Stomach smooth muscle (tissue), 2 donors: ENCODE data around the gene MEGF6.

Source experiments
- H3K27ac ChIP-seq: one replicate; pipeline ENCODE4 v1.7.0; 2013; ENCODE audit warnings: mild to moderate bottlenecking, low read length, inconsistent platforms
- H3K27me3 ChIP-seq, 2 donors: one replicate each; pipeline ENCODE4 v1.7.0; 2013; ENCODE audit warnings: low read length in 2 of 2; ENCODE audit not compliant: insufficient read depth in 2 of 2, control insufficient read depth in 1 of 2
- H3K36me3 ChIP-seq, 2 donors: one replicate each; pipeline ENCODE4 v1.7.0; 2013; ENCODE audit warnings: low read length in 2 of 2; ENCODE audit not compliant: control insufficient read depth in 2 of 2, insufficient read depth in 2 of 2
- H3K4me1 ChIP-seq: one replicate; pipeline ENCODE4 v1.7.0; 2013; ENCODE audit warnings: low read length; ENCODE audit not compliant: control insufficient read depth, insufficient read depth
- H3K4me3 ChIP-seq, 2 donors: one replicate each; pipeline ENCODE4 v1.7.0; 2013; ENCODE audit warnings: low read length in 2 of 2
- H3K9ac ChIP-seq, 2 donors: one replicate each; pipeline ENCODE4 v1.7.0; 2013; ENCODE audit warnings: low read length in 2 of 2, mild to moderate bottlenecking in 1 of 2
- H3K9me3 ChIP-seq, 2 donors: one replicate each; pipeline ENCODE4 v1.7.0; 2013; ENCODE audit warnings: low read length in 2 of 2; ENCODE audit not compliant: control insufficient read depth in 2 of 2
- donor health status: healthy.
- donor health status: Pancreatic carcinoma.

The MEGF6 gene

GRCh38 chr1:3642919-3643675, 31.8 kb upstream of the MEGF6 start:
- H3K9ac ChIP-seq, result no peak overlapping the region
- H3K36me3 ChIP-seq, result peaks cover 21 to 29% of the 10 kb centered on the region in 2 donors
- no peaks in the 10 kb centered on the region for H3K9me3 ChIP-seq
- H3K27ac ChIP-seq, result no peak overlapping the region
- no peak overlapping the region for H3K4me3 ChIP-seq
- H3K4me1 ChIP-seq, result no peaks in the 10 kb centered on the region
- no peaks in the 10 kb centered on the region for H3K27me3 ChIP-seq

GRCh38 chr1:3641816-3642215, 30.5 kb upstream of the MEGF6 start:
- H3K9ac ChIP-seq, result no peak overlapping the region
- H3K36me3 ChIP-seq, result peaks cover 26 to 35% of the 10 kb centered on the region in 2 donors
- no peaks in the 10 kb centered on the region for H3K9me3 ChIP-seq
- no peak overlapping the region for H3K27ac ChIP-seq
- no peak overlapping the region for H3K4me3 ChIP-seq
- no peaks in the 10 kb centered on the region for H3K27me3 ChIP-seq
- no peaks in the 10 kb centered on the region for H3K4me1 ChIP-seq

- Histone ChIP-seq H3K4me1 (no peaks in the 10 kb centered on the region), H3K9ac (no peak overlapping the region), H3K27ac (no peak overlapping the region), H3K27me3 (no peaks in the 10 kb centered on the region), H3K9me3 (no peaks in the 10 kb centered on the region), H3K4me3 (no peak overlapping the region), H3K36me3 (peaks cover 26 to 36% of the 10 kb centered on the region in 2 donors)
Measured at GRCh38 chr1:3641046-3641760, 29.9 kb upstream of the MEGF6 start.

- Histone ChIP-seq H3K36me3 (peaks cover 31 to 40% of the 10 kb centered on the region in 2 donors), H3K9ac (no peak overlapping the region), H3K4me1 (no peaks in the 10 kb centered on the region), H3K4me3 (no peak overlapping the region), H3K27ac (no peak overlapping the region), H3K27me3 (no peaks in the 10 kb centered on the region), H3K9me3 (no peaks in the 10 kb centered on the region)
Measured at GRCh38 chr1:3640121-3640837, 29.0 kb upstream of the MEGF6 start.

GRCh38 chr1:3639397-3639911, 28.1 kb upstream of the MEGF6 start:
- H3K9me3 ChIP-seq, result no peaks in the 10 kb centered on the region
- no peaks in the 10 kb centered on the region for H3K4me1 ChIP-seq
- H3K36me3 ChIP-seq, result peaks cover 39 to 47% of the 10 kb centered on the region in 2 donors
- no peak overlapping the region for H3K27ac ChIP-seq
- H3K9ac ChIP-seq, result no peak overlapping the region
- H3K27me3 ChIP-seq, result no peaks in the 10 kb centered on the region
- H3K4me3 ChIP-seq, result no peak overlapping the region

- no peak overlapping the region for H3K27ac ChIP-seq
- H3K4me3 ChIP-seq, result no peak overlapping the region
- H3K27me3 ChIP-seq, result no peaks in the 10 kb centered on the region
- H3K9me3 ChIP-seq, result no peaks in the 10 kb centered on the region
- H3K4me1 ChIP-seq, result no peaks in the 10 kb centered on the region
- H3K9ac ChIP-seq, result no peak overlapping the region
- peaks cover 45 to 53% of the 10 kb centered on the region in 2 donors for H3K36me3 ChIP-seq
Measured at GRCh38 chr1:3638676-3639075, 27.4 kb upstream of the MEGF6 start.

- Histone ChIP-seq H3K27ac (no peak overlapping the region), H3K4me1 (no peaks in the 10 kb centered on the region), H3K9me3 (no peaks in the 10 kb centered on the region), H3K9ac (no peak overlapping the region), H3K4me3 (no peak overlapping the region), H3K36me3 (peaks cover 50 to 58% of the 10 kb centered on the region in 2 donors), H3K27me3 (no peaks in the 10 kb centered on the region)
Measured at GRCh38 chr1:3638027-3638426, 26.7 kb upstream of the MEGF6 start.

GRCh38 chr1:3636531-3636930, 25.2 kb upstream of the MEGF6 start:
- H3K9me3 ChIP-seq, result no peaks in the 10 kb centered on the region
- no peak overlapping the region for H3K4me3 ChIP-seq
- peaks cover 59 to 64% of the 10 kb centered on the region in 2 donors for H3K36me3 ChIP-seq
- H3K27ac ChIP-seq, result no peak overlapping the region
- H3K27me3 ChIP-seq, result no peaks in the 10 kb centered on the region
- H3K9ac ChIP-seq, result no peak overlapping the region
- no peaks in the 10 kb centered on the region for H3K4me1 ChIP-seq

GRCh38 chr1:3636080-3636479, 24.8 kb upstream of the MEGF6 start:
- Histone ChIP-seq H3K4me3 (no peak overlapping the region), H3K9me3 (no peaks in the 10 kb centered on the region), H3K27ac (no peak overlapping the region), H3K27me3 (no peaks in the 10 kb centered on the region), H3K36me3 (peaks cover 56 to 63% of the 10 kb centered on the region in 2 donors), H3K4me1 (no peaks in the 10 kb centered on the region), H3K9ac (no peak overlapping the region)

- H3K27me3 ChIP-seq, result no peaks in the 10 kb centered on the region
Measured at GRCh38 chr1:3634059-3634800, 22.9 kb upstream of the MEGF6 start.

More at GRCh38 chr1:3634059-3634800, 22.9 kb upstream of the MEGF6 start:
- no peak overlapping the region for H3K27ac ChIP-seq
- no peak overlapping the region for H3K9ac ChIP-seq
- H3K4me3 ChIP-seq, result no peak overlapping the region
- no peaks in the 10 kb centered on the region for H3K4me1 ChIP-seq
- no peaks in the 10 kb centered on the region for H3K9me3 ChIP-seq
- peaks cover 56 to 70% of the 10 kb centered on the region in 2 donors for H3K36me3 ChIP-seq
